Umbilical cord (tissue), 2 donors: Measurements from ENCODE around the gene CALR. TPM values are rescaled to one million over a fixed set of nuclear protein-coding genes. Genes with fewer than 3 reads are reported as not detected.
"Not testable (repeated sequence)": the region's sequence is repeated elsewhere in the genome, so short reads cannot be mapped to it uniquely, and the experiment has no call there.

ENCODE experiments used
- DNase-seq: peaks from one replicate; pipeline ENCODE4 v3.0.0-alpha.2; 2015; ENCODE audit warnings: low spot score
- total RNA-seq: library from RNA; depleted of rRNA; stranded (reverse); fragments of >200 nt; gene quantifications from one replicate; pipeline ENCODE4 v1.2.3, GENCODE V29; 2014; ENCODE audit warnings: low replicate concordance; ENCODE audit not compliant: insufficient read depth

Gene CALR
- total RNA-seq, 1 donor from 2014 or later = 404 TPM

DNA sequence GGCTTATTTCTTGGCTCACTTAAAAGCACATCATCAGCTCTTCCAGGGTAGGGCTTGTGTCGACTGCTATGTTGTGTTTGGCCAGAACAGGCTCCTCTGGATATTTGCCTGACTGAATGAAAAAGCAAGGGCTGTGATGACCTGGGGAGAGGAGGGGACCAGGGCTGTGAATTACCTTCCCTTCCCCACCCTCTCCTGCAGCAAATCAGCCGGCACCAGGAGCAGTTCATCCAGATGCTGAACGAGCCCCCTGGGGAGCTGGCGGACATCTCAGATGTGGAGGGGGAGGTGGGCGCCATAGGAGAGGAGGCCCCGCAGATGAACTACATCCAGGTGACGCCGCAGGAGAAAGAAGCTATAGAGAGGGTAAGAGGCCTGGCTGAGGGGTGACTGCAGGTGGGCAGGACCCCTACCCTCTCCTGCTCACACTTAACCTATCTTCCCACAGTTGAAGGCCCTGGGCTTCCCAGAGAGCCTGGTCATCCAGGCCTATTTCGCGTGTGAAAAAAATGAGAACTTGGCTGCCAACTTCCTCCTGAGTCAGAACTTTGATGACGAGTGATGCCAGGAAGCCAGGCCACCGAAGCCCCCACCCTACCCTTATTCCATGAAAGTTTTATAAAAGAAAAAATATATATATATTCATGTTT, 14.2 kb downstream of the CALR start:
- DNase-seq = peak; percentile 54

DNA sequence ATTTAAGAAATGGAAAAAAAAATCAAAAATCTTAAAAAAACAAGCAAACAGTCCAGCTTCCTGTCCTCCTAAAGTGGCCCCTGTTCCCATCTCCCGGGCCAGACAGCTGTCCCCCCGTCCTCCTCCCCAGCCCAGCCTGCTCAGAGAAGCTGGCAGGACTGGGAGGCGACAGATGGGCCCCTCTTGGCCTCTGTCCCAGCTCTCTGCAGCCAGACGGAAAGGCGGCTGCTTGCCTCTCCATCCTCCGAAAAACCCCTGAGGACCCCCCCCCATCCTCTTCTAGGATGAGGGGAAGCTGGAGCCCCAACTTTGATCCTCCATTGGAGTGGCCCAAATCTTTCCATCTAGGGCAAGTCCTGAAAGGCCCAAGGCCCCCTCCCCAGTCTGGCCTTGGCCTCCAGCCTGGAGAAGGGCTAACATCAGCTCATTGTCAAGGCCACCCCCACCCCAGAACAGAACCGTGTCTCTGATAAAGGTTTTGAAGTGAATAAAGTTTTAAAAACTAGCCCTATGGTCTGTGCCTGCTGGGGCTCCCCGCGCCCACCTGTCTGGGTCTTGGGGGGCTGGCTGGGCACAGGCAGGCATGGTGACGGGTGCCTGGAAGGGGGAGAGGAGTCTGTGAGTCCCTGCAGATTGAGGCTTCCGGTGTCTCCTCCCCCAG, 14.9 kb downstream of the CALR start:
- DNase-seq = peak; percentile 55

DNA sequence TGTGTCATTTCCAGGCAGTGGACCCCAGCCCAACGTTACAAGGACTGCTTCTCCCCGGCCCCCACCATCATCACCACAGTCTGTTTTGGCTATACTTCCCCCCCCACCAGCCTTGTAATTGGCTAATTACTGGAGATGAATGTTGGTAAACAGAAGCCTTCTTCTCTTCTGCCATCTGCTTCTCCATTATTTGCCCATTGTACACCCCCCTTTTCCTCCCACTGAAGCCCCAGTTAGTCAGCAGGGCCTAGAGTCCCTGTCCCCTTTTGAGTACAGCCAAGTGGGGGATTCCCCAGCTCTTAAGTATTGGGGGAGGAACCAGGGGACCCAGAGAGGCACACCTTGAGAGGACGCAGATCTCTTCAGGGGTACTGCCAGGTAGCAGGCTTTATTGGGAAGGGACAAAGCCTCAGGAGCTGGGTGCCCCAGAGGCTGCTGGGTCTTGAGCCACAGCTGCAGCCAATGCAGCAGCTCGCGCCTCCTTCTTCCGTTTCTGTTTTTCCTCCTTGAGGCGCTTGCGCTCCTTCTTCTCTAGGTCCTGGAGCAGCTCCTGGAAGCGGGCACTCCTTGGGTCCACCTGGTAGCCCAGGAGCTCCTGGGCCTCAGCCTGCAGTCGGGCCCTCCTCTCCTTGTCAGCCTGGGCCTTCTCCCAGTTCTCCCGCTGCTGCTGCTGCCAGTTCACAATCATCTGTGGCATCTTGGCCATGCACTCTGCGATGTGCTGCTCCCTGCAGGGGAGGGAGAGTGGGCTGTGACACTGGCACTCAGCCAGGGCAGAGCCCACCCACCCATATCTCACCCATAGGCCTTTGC, 15.6 kb downstream of the CALR start:
- no peak for DNase-seq

DNA sequence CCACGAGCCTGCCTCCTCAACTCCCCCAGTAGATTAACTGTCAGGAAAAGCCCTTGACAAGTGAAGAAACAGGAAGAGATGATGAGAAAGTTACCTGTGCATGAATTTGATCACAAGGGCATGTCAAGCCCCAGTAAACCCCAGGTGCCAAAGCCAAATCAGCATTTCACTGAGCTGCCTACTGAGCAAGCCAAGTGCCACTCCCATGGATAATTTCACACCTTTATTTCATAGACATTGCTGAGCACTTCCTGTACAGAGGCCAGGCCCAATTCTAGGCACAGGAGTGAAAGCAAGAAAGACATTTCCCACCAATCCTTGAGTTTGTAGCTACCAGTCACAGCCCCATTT, 16.2 kb downstream of the CALR start:
- DNase-seq = no peak

DNA sequence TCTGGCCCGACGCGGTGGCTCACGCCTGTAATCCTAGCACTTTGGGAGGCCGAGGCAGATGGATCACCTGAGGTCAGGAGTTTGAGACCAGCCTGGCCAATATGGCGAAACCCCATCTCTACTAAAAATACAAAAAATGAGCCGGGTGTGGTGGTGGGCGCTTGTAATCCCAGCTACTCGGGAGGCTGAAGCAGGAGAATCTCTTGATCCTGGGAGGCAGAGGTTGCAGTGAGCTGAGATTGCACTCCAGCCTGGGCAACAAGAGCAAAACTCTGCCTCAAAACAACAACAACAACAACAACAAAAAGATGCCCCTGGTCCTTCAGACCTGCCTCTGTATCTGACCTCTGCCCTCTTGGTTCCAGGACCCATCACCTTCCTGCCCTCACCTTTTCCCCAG, 17.2 kb downstream of the CALR start:
- DNase-seq = not testable (repeated sequence)

DNA sequence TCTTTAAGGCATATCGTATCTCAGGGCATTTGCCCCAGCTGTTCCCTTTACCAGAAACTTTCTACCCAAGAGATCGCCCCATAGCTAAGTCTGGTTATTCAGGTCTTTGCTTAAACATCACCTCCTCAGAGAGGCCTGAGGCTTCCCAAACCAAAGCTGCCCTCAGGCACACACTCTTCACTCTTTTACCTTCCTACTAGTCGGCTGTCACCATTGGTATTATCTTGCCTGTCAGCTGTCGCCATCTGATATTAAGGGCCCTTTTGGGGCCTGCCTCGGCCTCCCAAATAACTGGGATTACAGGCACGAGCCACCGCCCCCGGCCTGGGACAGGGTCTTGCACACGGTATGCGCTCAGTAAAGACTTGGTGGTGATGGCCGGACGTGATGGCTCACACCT, 17.6 kb downstream of the CALR start:
- no peak for DNase-seq

DNA sequence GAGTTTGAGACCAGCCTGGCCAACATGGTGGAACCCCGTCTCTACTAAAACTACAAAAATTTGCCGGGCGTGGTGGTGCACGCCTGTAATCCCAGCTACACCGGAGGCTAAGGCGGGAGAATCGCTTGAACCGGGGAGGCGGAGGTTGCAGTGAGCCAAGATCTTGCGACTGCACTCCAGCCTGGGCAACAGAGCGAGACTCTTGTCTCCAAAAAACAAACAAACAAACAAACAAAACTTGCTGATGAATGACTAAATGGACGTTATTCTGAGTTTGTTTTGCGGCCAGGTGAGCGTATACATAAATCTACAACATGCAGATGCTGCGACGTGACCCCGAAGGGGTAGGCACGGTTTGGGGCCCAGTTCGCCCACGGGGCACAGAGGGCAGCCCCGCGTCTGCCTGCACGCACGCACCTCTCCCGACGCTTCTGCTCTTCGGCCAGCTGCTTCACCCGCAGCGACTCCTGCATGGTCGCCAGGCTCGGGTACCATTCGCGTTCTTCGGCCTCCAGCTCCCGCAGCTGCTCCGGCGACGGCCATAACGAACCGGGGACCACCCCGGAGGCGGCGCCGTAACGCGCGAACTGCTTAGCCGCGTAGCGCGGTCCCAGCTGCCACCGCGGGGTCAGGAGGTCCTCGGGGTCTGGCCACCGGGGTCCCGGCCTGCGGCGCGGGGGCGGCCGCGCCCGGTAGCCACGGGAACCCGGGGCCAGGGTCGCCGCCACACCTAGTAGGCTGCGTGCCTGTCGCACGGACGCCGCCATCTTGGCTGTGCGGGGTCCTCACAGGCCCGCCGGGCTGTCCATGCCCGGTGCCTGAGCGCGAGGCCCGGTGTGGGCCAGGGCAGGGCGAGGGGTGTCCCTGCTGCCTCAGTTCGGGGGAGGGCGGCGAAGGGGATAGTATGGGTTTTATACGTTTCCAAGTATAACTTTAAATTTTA, 18.3 kb downstream of the CALR start, which contains the start of gene GADD45GIP1:
Gene GADD45GIP1 (minus strand): TSS at position 778 of the 943 bp plus-strand sequence. CDS start 11 bp downstream, at position 767.
- peak; percentile 83 for DNase-seq

DNA sequence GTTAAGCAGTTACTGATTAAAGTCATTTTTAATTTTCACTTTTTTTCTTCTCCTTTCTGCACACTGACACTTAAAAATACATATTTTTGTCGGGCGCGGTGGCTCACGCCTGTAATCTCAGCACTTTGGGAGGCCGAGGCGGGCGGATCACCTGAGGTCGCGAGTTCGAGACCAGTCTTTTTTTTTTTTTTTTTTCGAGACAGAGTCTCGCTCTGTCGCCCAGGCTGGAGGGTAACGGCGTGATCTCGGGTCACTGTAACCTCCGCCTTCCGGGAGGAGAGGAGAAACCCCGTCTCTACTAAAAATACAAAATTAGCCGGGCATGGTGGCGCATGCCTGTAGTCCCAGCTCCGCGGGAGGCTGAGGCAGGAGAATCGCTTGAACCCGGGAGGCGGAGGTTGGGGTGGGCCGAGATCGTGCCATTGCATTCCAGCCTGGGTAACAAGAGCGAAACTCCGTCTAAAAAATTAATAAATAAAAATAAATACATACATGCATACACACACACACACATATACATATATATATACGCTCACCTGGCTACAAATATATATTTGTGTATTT, 19.1 kb downstream of the CALR start:
- not testable (repeated sequence) for DNase-seq

DNA sequence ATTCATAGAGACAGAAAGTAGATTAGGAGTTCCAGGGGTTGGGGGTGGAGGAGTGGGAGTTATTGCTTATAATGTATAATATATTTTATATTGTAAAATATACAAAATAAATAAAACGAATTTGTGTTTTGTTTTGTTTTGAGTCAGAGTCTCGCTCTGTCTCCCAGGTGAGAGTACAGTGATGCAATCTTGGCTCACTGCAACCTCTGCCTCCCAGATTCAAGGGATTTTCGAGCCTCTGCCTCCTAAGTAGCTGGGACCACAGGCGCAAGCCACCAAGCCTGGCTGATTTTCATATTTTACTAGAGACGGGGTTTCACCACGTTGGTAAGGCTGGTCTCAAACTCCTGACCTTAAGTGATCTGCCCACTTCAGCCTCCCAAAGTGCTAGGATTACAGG, 21.1 kb downstream of the CALR start:
- no peak for DNase-seq

DNA sequence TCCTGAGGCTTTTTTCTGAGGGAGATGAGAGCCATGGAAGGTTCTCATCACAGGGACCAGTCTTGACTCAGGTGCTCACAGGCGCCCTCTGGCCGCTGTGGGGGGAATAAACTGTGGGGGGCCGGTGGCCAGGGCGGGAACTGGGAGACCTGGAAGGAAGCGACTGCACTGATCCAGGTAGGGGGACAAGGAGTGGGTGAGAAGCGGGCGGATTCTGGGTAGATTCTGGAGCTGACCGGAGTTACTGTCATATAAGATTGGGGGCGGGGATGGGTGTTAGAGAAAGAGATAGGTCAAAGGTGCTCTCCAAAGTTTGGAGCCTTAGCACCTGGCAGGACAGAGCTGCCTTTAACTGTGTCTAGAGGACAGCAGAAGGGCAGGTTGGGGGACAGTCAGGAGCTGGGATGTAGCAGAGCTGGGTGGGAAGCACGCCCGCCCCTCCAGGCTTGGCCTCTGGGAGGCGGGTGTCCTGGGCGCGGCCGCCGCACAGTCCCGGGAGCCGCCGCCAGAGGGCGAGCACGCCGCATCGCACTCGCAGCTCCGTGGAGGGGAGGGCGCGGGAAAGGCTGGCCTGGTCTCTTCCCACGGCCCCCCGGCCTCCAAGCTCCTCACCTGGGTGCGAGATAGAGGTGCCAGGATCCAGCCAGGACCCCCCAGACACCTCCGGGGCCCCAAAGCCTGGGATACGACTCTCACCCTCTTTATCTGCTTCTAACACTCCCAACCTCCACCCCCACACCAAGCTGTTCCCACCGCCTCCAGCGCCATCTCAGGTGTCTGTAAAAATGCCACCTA, 26.8 kb downstream of the CALR start:
- peak; percentile 70 for DNase-seq

DNA sequence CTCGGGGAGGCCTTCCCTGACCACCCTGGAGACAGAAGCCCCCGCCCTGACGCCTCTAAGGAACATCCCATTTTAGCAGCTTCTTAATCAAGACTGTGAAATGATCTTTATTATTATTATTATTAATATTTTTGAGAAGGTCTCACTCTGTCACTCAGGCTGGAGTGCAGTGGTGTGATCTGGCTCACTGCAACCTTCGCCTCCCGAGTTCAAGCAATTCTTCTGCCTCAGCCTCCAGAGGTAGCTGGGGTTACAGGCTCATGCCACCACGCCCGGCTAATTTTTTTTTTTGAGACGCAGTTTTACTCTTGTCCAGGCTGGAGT, 27.4 kb downstream of the CALR start:
- DNase-seq = no peak

DNA sequence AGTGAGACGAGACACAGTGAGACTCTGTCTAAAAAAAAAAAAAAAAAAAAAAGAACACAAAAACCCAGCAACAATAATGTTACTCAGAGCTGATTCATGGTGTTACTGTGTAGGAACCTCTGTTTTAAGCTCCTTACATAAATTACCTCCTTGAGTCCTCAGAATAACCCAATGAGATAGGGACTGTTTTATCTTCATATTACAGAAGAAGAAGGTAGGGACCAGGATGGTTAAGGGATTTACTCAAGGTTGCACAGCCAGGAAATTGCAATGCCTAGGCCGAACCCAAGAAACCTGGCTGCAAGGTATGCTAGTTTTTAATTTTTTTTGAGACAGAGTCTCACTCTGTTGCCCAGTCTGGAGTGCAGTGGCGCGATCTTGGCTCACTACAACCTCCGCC, 29.5 kb downstream of the CALR start:
- no peak for DNase-seq

DNA sequence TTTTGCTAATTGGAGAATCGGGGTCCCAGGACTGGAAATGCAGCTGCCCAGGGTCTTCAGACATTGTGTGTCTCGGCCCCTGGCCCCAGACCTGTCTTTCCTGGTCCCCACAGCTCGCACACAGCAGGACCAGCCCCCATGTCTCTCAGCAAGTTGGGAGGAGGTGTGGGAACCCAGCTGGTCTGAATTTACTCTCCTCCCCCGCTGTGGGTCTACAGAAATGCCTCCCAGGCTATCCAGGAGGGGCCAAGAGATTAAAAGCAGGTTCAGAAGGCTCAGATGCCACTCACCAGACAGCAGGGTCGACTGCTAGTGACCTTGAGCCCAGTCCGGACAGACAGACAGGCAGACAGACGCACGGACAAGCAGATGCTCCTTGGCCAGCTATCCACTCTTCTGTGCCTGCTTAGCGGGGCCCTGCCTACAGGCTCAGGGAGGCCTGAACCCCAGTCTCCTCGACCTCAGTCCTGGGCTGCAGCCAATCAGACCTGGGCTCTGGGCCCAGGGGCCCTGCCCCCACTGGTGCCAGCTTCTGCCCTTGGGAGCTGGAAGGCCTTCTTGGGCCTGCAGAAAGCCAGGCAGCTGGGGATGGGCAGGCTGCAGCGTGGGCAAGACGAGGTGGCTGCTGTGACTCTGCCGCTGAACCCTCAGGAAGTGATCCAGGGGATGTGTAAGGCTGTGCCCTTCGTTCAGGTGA, 31.0 kb downstream of the CALR start, which contains the start of gene DAND5:
Gene DAND5 (plus strand): TSS at position 285 of the 697 bp plus-strand sequence. CDS start 85 bp downstream, at position 370.
- no peak for DNase-seq

DNA sequence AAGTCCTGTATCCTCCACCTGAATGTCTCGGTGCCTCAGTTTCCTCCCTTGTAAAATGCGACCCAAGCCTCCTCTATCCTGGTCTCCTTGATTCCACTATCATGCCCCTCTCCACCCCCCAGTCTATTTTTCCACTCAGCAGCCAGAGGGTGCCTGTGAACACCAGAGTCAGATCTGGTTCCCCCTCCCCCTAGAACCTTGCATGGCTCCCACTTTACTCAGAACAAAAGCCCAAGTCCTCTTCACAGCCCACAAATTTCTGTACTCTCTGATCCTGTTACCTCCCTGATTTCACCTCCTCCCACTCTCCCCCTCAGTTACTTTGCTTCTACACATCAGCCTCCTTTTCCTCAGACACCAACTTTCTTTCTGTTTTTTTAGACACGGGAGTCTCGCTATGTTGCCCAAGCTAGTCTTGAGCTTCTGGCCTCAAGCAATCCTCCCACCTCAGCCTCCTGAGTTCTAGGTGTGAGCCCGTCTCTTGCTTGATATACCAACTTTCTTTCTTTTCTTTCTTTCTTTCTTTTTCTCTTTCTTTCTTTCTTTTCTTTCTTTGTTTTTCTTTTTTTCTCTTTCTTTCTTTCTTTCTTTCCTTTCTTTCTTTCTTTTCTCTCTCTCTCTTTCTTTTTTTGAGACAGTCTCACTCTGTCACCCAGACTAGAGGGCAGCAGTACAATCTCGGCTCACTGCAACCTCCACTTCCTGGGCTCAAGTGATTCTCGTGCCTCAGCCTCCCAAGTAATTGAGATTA, 31.8 kb downstream of the CALR start:
- no peak for DNase-seq

DNA sequence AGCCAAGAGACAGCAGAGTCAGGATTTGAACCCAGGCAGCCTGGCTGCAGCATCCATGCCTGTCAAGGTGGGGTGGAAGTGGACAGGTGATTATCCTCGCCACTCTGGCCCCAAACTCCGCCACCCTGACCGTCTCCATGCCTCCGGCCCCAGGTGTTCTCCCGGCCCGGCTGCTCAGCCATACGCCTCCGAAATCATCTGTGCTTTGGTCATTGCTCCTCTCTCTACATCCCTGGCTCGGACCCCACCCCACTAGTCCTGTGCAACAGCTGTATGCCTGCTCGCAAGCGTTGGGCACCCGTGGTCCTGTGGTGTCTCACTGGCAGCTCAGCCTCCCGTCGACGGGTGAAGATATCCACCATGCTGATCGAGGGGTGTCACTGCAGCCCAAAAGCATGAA, 34.8 kb downstream of the CALR start:
- no peak for DNase-seq

DNA sequence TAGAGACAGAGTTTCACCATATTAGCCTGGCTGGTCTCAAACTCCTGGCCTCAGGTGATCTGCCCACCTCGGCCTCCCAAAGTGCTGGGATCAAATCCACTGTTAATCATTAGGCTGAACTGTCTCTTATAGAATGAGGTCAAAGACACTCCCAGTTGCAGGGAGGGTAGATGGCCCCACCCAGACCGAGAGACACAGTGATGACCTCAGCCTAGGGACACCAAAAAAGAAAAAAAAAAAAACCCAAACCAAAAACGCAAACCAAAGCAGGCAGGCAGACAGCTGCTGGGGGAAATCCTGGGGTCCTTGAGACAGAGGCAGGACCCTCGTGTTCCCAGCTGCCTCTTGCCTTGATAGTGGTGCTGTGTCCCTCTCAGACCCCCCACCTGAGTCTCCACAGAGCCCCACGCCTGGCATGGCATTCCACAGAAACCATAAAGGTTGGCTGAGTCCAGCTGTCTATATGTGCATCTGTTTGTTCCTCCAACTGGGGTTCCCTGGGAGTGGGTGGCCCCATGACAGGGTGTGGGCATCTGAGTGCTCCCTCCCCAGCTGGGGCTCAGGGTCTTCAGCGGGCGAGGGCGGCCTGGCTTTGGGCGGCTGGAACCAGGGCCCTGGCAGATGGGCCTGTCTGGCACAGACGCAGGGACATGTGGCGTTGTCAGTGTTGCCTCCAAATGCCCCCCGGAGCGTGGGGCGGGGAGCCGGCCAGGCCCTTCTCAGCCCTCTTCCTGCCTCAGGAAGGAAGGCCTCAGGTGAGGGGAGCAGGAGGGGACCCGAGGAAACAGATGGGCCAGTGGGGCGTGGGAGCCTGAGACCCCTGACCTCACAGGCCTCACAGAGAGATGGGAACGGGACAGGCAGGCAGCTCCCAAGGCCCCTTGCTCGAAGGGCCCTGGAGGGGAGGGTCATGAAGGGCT, 36.2 kb downstream of the CALR start:
- no peak for DNase-seq

DNA sequence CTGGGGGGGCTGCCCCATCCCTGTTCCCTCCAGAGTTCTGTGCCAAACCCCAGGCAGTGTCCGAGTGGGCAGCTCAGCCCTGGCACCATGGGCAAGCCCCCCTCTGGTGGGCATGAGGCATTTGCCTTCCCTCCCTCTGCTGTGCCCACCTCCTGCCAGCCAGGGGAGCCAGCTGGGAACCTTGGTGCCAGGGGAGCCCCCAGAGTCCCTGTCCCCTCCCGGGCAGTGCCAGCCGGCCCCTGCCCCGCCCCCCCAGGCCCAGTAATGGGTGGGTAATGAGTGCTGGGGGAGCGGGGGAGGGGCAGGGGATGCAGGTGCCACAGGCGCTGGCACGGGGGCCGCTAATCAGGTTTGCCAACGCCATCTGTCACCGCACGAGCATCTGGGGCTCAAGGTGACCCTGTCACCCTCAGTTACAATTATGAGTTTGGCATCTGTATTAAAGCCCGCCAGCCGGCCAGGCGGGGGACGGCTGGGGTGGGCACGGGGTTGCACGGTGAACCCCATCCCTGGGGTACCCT, 36.9 kb downstream of the CALR start:
- DNase-seq = no peak

DNA sequence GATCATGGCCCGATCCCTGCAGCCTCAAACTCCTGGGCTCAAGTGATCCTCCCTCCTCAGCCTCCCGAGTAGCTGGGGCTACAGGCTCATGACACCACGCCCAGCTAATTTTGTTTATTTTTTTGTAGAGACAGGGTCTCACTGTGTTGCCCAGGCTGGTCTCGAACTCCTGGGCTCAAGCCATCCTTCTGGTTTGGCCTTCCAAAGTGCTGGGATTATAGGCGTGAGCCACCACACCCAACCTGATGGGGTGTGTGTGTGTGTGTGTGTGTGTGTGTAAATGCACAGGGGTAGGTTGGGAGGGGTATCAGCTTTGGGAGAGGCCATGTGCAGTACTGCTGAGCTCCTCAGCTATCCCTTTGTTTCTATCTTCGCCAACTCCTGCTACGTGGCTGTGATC, 37.7 kb downstream of the CALR start:
- DNase-seq = not testable (repeated sequence)
